Lower leg skin (tissue), 3 donors: ENCODE data around the gene NSMCE1.

ENCODE experiments used
- POLR2A ChIP-seq, 2 donors: fragments of 450-650 bp; IDR thresholded peaks; one replicate each; pipeline ENCODE4 v1.6.1; 2016 to 2017; ENCODE audit warnings: antibody characterized with exemption in 2 of 2, mild to moderate bottlenecking in 1 of 2, moderate library complexity in 1 of 2
- TF ChIP-seq, protein P1 (sequence below), 3 donors: fragments of 450-650 bp; IDR thresholded peaks; one replicate each; pipeline ENCODE4 v1.5.1; 2016; ENCODE audit warnings: antibody characterized with exemption in 3 of 3, mild to moderate bottlenecking in 3 of 3, moderate library complexity in 2 of 3

DNA sequence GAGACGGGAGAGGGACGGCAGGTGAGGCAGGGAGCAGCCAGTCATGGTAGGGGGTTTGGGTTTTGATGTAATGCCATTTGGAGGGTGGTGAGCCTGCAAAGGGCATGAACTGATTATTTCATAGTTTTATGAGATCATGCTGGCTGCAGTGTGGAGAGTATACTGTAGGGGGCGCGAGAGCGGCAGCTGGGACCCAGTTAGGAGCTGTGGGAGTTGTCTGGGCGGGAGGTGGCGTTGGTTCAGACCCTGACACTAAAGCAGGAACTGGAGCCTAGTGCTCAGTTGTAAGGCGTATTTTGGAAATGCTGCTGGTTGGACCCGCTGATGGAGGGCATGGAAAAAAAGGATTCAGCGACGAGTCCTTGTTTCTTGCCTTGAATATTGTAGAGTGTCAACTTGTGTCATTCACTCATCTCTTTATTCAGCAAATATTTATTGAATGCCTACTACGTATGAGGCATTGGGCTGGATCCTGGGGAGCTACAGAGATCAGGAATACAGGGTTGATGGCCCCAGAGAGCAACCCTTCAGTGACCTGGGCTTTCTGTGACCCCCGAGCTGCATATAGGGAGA lies 89.0 kb downstream of the NSMCE1 start:
- TF ChIP-seq, protein P1, sequence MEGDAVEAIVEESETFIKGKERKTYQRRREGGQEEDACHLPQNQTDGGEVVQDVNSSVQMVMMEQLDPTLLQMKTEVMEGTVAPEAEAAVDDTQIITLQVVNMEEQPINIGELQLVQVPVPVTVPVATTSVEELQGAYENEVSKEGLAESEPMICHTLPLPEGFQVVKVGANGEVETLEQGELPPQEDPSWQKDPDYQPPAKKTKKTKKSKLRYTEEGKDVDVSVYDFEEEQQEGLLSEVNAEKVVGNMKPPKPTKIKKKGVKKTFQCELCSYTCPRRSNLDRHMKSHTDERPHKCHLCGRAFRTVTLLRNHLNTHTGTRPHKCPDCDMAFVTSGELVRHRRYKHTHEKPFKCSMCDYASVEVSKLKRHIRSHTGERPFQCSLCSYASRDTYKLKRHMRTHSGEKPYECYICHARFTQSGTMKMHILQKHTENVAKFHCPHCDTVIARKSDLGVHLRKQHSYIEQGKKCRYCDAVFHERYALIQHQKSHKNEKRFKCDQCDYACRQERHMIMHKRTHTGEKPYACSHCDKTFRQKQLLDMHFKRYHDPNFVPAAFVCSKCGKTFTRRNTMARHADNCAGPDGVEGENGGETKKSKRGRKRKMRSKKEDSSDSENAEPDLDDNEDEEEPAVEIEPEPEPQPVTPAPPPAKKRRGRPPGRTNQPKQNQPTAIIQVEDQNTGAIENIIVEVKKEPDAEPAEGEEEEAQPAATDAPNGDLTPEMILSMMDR (IDR thresholded peaks at IDR 0.05), result peak in 1 of 3 donors; percentile 87
- TF ChIP-seq POLR2A (IDR thresholded peaks at IDR 0.05), result no peak
